H1 (cell line): ENCODE measurements around the gene ASB16. TPM values are rescaled to one million over a fixed set of nuclear protein-coding genes. Genes with fewer than 3 reads are reported as not detected.

Experiments used
- ASH2L ChIP-seq: fragments of 200-600, 300-600 bp; sonication (generic); IDR thresholded peaks from one replicate; pipeline ENCODE4 v1.7.1; 2017; ENCODE audit warnings: low read length
- ATF3 ChIP-seq: IDR thresholded peaks from 2 replicates; pipeline ENCODE4 v1.6.1; 2011; ENCODE audit warnings: low read depth, mild to moderate bottlenecking, low read length; ENCODE audit not compliant: insufficient read depth
- BACH1 ChIP-seq: IDR thresholded peaks from 2 replicates; pipeline ENCODE4 v1.6.1; 2012; ENCODE audit warnings: low read length, improper control_type of control experiment
- BRCA1 ChIP-seq: IDR thresholded peaks from 2 replicates; pipeline ENCODE4 v1.6.1; 2012; ENCODE audit warnings: low read depth, low read length, improper control_type of control experiment
- CBX5 ChIP-seq: fragments of 300-800, 300-1000 bp; sonication (generic); IDR thresholded peaks from 2 replicates; pipeline ENCODE4 v1.7.1; 2016; ENCODE audit warnings: antibody characterized with exemption, low read length, low read depth
- CBX8 ChIP-seq: fragments of 300-800, 300-1000 bp; sonication (generic); IDR thresholded peaks from 2 replicates; pipeline ENCODE4 v1.7.1; 2016; ENCODE audit warnings: low read depth, low read length, borderline replicate concordance
- CEBPB ChIP-seq: IDR thresholded peaks from 2 replicates; pipeline ENCODE4 v1.6.1; 2012; ENCODE audit warnings: low read depth, low read length
- EGR1 ChIP-seq: IDR thresholded peaks from 2 replicates; pipeline ENCODE4 v1.6.1; 2011; ENCODE audit warnings: low read depth, low read length, borderline replicate concordance
- EP300 ChIP-seq, 2 experiments: IDR thresholded peaks; 1 replicate in 1 of 2; 2 replicates in 1 of 2; pipeline ENCODE4 v1.6.1; 2011 to 2012; ENCODE audit warnings: low read depth in 2 of 2, low read length in 2 of 2, mild to moderate bottlenecking in 2 of 2, borderline replicate concordance in 1 of 2, inconsistent platforms in 1 of 2, moderate library complexity in 1 of 2
- FOSL1 ChIP-seq: IDR thresholded peaks from 2 replicates; pipeline ENCODE4 v1.6.1; 2011; ENCODE audit warnings: mild to moderate bottlenecking, low read depth, low read length, moderate library complexity; ENCODE audit not compliant: insufficient read depth
- GTF2F1 ChIP-seq: IDR thresholded peaks from 2 replicates; pipeline ENCODE4 v1.6.1; 2012; ENCODE audit warnings: low read depth, low read length, improper control_type of control experiment, borderline replicate concordance
- JUND ChIP-seq: IDR thresholded peaks from 2 replicates; pipeline ENCODE4 v1.6.1; 2011; ENCODE audit warnings: mild to moderate bottlenecking, improper control_type of control experiment, low read length
- KDM1A ChIP-seq: fragments of 200-600, 300-600 bp; sonication (generic); IDR thresholded peaks from 2 replicates; pipeline ENCODE4 v1.7.1; 2016; ENCODE audit warnings: mild to moderate bottlenecking, low read length, borderline replicate concordance
- KDM4A ChIP-seq: IDR thresholded peaks from one replicate; pipeline ENCODE4 v1.7.1; 2012; ENCODE audit warnings: low read depth, mild to moderate bottlenecking, moderate library complexity, low read length, inconsistent platforms; ENCODE audit not compliant: severe bottlenecking
- NRF1 ChIP-seq: IDR thresholded peaks from 2 replicates; pipeline ENCODE4 v1.6.1; 2011; ENCODE audit warnings: mild to moderate bottlenecking, low read depth, low read length, improper control_type of control experiment
- RBBP5 ChIP-seq: IDR thresholded peaks from 2 replicates; pipeline ENCODE4 v1.7.1; 2012; ENCODE audit warnings: low read depth, mild to moderate bottlenecking, inconsistent platforms, low read length, moderate library complexity, borderline replicate concordance
- SAP30 ChIP-seq: fragments of 300-600 bp; sonication (generic); IDR thresholded peaks from 2 replicates; pipeline ENCODE4 v1.7.1; 2012; ENCODE audit warnings: low read length, moderate library complexity, mild to moderate bottlenecking, inconsistent platforms; ENCODE audit not compliant: insufficient read depth, insufficient replicate concordance
- SP1 ChIP-seq: IDR thresholded peaks from 2 replicates; pipeline ENCODE4 v1.6.1; 2011; ENCODE audit warnings: low read depth, low read length
- SP4 ChIP-seq: IDR thresholded peaks from 2 replicates; pipeline ENCODE4 v1.6.1; 2012; ENCODE audit warnings: low read length, inconsistent platforms
- SRF ChIP-seq: IDR thresholded peaks from 2 replicates; pipeline ENCODE4 v1.6.1; 2011; ENCODE audit warnings: mild to moderate bottlenecking, low read depth, low read length, moderate library complexity
- USF2 ChIP-seq: IDR thresholded peaks from 2 replicates; pipeline ENCODE4 v1.6.1; 2011; ENCODE audit warnings: low read length, improper control_type of control experiment
- polyA plus RNA-seq, 7 experiments: library from polyadenylated mRNA; depleted of rRNA in 3 of 7; stranded (reverse) in 5 of 7; unstranded in 2 of 7; fragments of >200 nt in 5 of 7; fragments of 200-250 nt in 2 of 7; gene quantifications; 1 replicate in 5 of 7; 2 replicates in 1 of 7; 4 replicates in 1 of 7; pipeline versions ENCODE4 v1.2.1 to v1.2.3, GENCODE V29; 2011 to 2013; ENCODE audit warnings: missing spikeins in 2 of 7, mixed read lengths in 2 of 7
- total RNA-seq: library from RNA; stranded (reverse); fragmentation: NEBNext Ultra II Directional; extraction: Animal tissue kit (Norgen Biotek cat#: 25700); gene quantifications from 2 replicates; pipeline ENCODE4 v1.2.1, GENCODE V29; 2021

ASB16 gene
- total and polyA plus RNA-seq, 2 of the 8 experiments (the other 6 are each of a cell fraction or from before 2014, with no cell fraction given) = 0.05 TPM; not detected in 1

DNA sequence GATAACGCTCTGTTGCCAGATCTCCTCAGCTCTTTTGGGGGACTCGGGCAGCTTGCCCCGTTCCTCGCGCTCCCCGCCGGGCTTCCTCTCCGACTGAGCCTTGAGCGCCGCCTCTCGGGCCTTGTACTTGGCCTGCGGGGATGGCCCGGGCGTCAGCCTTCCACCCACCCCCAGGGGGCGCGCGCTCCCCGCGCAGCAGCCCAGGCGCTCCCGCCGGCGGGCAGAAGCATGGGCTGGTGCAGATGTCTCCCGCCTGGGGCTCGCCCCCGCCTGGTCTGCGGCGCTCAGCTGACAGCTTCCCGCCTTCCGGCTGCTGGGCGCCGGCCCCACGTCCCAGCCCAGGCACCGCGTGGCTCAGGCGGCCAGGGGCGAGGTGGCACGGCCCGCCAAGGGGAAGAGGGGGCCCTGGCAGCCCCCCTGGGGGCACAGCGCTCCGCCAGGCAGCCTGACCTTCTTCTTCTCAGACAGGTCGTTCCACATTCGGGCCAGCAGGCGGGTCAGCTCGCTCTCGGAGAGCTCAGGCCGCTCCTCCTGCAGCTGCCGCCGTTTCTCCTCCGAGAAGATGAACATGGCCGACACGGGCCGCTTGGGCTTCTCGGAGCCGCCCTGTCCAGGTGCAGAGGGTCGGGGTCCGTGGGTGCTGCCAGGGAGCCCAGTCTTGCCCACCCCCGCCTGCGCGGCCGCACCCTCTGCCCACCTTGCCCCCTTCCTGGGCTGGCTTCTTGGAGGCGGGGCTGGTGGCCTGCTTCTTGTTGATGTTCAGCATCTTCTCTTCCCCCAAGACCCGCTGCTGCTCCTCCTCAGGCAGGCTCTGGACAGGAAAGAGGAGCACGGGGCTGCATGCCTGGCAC lies 40.1 kb downstream of the ASB16 start (continued):
- TF ChIP-seq KDM4A = no peak
- TF ChIP-seq EGR1 = peak; percentile 88
- TF ChIP-seq ATF3 = 0 out of 2 replicates have a peak, but pooled peaks have one; percentile 29
- TF ChIP-seq SAP30 = no peak
- no peak for TF ChIP-seq KDM1A
- TF ChIP-seq NRF1 = no peak
- no peak for TF ChIP-seq CBX5
- TF ChIP-seq BACH1 = no peak
- TF ChIP-seq JUND = peak; percentile 58; the same call in 1 of the 2 replicates
- TF ChIP-seq BRCA1 = 0 out of 2 replicates have a peak, but pooled peaks have one; percentile 32
- 0 out of 3 replicates have a peak, but pooled peaks of 1 of the 2 experiments have one; percentile 16 for TF ChIP-seq EP300 (IDR thresholded peaks at IDR 0.05; ENCODE audit: borderline replicate concordance in 1 of 2, low read depth in 2 of 2, low read length in 2 of 2)
- 0 out of 2 replicates have a peak, but pooled peaks have one; percentile 20 for TF ChIP-seq GTF2F1
- no peak for TF ChIP-seq RBBP5
- TF ChIP-seq FOSL1 = no peak
- no peak for TF ChIP-seq CBX8
- TF ChIP-seq CEBPB = no peak
- TF ChIP-seq SP4 = peak; percentile 87
- TF ChIP-seq SP1 = peak; percentile 55; the same call in 1 of the 2 replicates
- peak; percentile 10 for TF ChIP-seq ASH2L
- no peak for TF ChIP-seq SRF
- peak; percentile 48 for TF ChIP-seq USF2
